ENCODE data around the gene FOXJ1.

FOXJ1 gene

DNA sequence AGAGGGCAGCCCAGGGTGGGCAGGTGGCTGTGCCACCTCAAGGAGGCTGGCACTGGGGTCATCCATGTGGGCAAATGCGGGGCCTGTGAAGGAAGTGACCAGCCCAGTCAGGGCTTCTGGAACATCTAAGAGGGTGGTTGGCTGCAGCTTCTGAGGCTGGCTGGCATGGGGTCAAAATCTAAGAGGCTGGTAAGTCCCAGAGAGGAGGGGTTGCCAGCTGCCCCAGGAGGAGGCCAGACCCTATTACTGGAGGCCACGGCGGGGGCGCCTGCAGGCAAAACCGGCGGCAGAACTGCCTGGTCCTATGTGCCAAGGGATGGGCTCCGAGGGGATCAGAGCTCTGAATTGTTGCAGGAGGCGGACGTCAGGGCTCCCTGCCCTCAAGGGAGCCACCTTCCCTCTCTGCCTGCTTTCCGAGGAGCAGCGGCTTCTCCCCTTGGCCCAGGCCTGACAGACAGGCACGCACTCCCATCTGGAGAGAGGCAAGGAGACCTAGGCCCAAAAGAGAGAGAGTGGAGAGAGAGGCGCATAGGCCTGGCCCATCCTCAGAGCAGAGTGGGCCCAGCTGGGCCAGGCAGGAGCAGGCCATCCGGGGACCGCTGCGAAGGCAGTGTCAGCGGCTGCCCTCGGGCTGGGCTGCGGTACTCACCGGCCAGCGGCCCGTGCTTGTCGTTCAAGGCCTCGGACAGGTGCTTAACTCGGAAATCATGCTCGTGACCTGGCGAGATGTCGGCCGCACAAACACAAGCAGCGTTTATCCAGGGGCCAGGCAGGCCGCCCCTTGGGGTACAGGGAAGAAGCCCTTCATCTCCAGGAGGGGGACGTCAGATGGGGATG lies 51.1 kb downstream of the FOXJ1 start:
- DNase-seq, result no peak

DNA sequence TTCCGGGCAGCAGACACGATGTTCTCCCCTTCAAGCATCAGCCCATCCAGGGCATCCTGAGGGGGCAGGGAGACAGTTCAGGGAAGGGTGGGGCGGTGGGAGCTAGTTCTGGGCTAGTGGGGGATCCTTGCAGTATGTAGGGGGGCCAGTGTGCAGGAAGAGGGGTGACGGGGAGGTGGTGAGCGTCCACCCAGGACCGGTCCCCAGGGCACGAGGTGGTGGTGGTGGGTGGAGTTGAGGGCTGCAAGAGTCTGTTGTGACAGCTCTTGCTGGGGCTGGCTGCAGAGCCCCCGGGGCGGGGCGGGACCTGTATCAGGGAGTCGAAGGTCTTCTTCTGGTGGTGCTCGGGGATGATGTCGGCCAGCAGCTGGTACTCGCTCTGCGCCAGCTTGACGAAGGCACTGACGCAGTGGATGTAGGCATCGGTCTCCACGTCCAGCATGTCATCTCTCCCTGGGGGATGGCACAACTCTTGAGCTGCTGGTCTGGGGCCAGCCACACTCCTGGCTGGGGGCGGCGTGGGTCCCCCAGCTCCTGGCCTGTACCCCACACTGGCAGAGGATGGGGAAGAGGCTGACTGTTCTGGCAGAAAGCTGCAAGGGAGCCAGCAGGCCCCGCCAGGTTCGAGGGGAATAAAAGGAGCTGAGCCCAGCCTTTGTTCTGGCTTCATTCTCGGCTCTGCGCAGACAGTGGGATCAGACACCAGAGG lies 52.0 kb downstream of the FOXJ1 start:
- no peak for DNase-seq

DNA sequence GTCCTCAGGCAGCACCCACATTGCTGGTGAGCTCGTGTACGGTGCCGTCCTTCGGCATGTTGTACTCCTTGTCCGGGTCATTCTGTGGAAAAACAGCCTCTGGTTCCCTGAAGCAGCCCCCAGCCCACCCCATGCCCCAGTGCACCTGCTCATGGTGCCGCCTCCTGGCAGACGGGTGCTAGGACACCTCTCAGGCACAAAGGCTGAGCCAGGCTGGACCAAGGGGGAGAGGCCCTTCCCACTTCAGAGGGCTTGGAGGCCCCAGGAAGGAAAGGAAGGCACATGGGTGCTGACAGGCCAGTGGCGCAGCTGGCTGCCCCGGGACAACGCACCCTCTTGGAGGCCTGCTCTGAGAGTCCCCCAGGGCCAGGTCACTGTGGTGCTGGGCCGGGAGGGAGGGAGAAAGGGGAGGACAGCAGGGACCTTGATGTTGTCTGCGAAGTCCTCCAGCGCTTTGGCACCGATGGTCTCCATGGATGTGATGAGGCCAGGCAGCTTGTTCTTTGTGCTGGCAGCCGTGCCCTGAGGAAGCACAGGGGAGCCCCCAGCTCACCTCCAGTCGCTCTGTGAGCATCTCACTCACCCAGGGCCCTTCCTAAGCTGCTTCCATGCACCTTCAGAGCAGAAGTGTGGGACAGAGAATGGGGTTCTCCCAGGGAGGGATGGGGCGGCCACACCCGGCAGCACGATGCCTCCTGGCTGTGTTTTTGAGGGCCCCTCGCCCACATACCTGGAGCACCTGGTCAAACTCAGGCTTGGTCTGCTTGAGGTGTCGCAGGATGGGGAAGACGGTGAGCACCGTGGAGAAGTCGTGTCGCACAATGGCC lies 52.8 kb downstream of the FOXJ1 start:
- DNase-seq, result no peak

DNA sequence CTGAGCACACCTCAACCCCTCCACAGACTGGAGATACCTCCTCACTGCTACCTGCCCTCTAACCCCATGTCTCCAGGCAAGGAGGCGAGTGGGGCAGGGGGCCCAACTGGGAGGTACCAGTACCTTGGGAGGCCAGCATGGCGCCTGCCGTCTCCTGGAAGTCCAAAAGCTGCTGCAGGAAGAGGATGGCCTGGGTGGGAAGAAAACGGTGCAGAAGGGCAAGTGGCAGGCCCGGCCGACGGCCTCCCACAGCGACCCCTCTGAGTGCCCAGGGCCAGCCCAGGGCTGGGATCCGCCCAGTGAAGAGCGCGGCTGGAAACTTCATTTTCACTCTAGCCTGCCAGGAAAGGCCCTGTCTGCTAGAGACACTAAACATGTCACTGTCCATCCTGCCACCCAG lies 53.5 kb downstream of the FOXJ1 start:
- DNase-seq, result no peak

DNA sequence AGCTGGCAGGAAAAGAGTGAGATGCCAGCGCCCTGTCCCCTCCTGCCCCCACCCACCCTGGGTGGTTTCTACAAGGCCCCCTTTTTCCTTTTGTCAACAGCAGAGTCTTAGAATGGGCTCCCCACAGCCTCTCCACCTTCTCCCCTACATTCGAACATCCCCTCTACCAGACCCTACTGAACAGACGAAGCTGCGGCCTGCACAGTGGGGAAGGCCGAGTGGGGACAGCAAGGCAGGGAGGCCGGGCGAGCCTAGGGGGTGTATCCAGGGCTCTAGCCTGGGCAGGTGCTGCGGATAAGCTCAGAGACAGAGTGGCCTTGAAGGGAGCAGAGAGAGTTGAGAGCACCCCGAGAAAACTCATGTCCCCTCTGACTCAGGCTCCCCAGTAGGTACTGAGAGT lies 54.7 kb downstream of the FOXJ1 start:
- no peak for DNase-seq

All from activated CD4-positive, alpha-beta T cell treated with anti-CD3 and anti-CD28 coated beads, Interleukin-2, amount 50 U/mL, for 48 hours (primary cell).